SK-N-DZ (cell line): ENCODE data around the gene ANAPC2.

ENCODE experiments used
- DNase-seq: peaks from one replicate; pipeline ENCODE4 v3.0.0-alpha.2; 2015; ENCODE audit warnings: low spot score
- small RNA-seq, 2 experiments: library from RNA; depleted of rRNA; stranded (forward); fragments of <200 nt; gene quantifications; one replicate each; pipeline ENCODE3, GENCODE V24; 2014

The ANAPC2 gene

GRCh38 chr9:137128862-137129455 is 59.4 kb downstream of the ANAPC2 start:
- no peak for DNase-seq

- no peak for DNase-seq
Observed at GRCh38 chr9:137128158-137128861, 60.0 kb downstream of the ANAPC2 start.

DNA sequence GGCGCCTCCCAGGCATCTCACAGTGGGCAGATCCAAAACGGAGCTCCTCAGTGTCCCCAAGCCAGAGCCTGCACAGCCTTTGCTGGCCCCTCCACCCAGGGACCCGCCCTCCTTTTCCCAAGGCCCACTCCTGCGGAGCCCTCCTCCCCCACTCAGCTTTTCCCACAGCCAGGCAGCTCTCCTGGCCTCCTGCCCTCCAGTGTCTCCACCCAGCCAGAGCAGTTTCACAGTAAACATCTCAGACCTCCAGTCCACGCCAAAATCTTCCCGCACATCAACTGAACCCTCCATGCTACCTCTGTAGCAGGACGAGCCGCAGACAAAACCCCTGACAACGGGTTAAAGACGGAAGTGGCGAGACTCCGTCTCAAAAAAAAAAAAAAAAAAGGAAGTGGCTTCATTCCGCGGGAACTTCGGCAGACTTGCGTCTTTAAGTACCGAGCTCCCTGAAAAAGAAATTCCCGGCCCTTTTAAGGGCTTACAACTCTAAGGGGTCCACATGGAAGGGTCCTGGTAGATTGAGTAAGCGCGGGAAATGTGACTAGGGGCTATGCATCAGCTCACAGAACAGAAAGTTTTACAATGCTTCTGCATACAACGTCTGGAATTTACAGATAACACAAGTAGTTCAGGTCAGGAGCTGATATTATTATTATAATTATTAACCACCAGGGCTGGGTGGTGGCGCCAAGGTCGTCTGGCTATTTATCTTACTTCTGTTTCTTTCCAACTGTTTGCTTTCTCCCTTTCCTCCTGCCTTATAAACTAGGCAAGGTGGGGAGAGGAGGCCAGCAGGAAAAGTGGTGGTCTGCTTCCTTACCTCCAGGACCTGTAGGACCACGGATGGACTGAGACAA is 60.8 kb downstream of the ANAPC2 start:
- DNase-seq = no peak

GRCh38 chr9:137126786-137127185 is 61.6 kb downstream of the ANAPC2 start:
- DNase-seq = no peak

Small RNAs within 50 kb of the gene (small RNA-seq; reads per million reads assigned to genes)
- 0 reads per million in 2 experiments for gene MIR3621
